ENCODE measurements around the gene HOXD8. TPM values are rescaled to one million over a fixed set of nuclear protein-coding genes. Genes with fewer than 3 reads are reported as not detected.

Gene HOXD8
- total and polyA plus RNA-seq, 2 of the 8 experiments (the other 6 are each of a cell fraction or from before 2014, with no cell fraction given), result not detected

- 13% methylated on average over 29 of the region's 39 CpGs; no CpG with 5 or more reads in 1 of the 2 experiments for WGBS, 2 experiments (ENCODE audit: extremely low coverage in 1 of 2, insufficient coverage in 1 of 2, insufficient read length in 1 of 2, insufficient replicate concordance in 2 of 2, low coverage in 1 of 2, low lambda C conversion rate in 2 of 2, missing lambda C conversion rate in 1 of 2)
- H2BK120ac ChIP-seq (replicated peaks; ENCODE audit: low read depth, low read length), result no peak overlapping the region
- H4K8ac ChIP-seq (ENCODE audit: extremely low read depth, insufficient read depth, low read length), result no peak overlapping the region
- H2BK5ac ChIP-seq (ENCODE audit: low read depth, low read length), result no peak overlapping the region
- H3K14ac ChIP-seq (ENCODE audit: insufficient read length), result no peak overlapping the region
- FAIRE-seq, result no peak
- H3K27ac ChIP-seq (ENCODE audit: low read depth, low read length), result no peak overlapping the region
- no peak for TF ChIP-seq GTF2F1 (IDR thresholded peaks at IDR 0.05; ENCODE audit: borderline replicate concordance, low read depth, low read length)
- TF ChIP-seq RNF2 (IDR thresholded peaks at IDR 0.05; ENCODE audit: borderline replicate concordance, low read depth, low read length, missing control alignments, poor library complexity, severe bottlenecking), result peak; percentile 90
- TF ChIP-seq CTBP2 (IDR thresholded peaks at IDR 0.05; ENCODE audit: borderline replicate concordance, insufficient read depth, insufficient read length, low read length), result peak; percentile 55
- TF ChIP-seq SP1 (IDR thresholded peaks at IDR 0.05; ENCODE audit: low read depth, low read length), result no peak
- TF ChIP-seq KDM5A (IDR thresholded peaks at IDR 0.05; ENCODE audit: low read length), result no peak
- no peak; the same call in 1 of the 2 replicates for TF ChIP-seq SUZ12 (IDR thresholded peaks at IDR 0.05; ENCODE audit: low read length)
- TF ChIP-seq RXRA (IDR thresholded peaks at IDR 0.05; ENCODE audit: insufficient read depth, low read depth, low read length), result no peak
- TF ChIP-seq, protein P1, sequence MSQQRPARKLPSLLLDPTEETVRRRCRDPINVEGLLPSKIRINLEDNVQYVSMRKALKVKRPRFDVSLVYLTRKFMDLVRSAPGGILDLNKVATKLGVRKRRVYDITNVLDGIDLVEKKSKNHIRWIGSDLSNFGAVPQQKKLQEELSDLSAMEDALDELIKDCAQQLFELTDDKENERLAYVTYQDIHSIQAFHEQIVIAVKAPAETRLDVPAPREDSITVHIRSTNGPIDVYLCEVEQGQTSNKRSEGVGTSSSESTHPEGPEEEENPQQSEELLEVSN (IDR thresholded peaks at IDR 0.05), result no peak
- no peak for TF ChIP-seq CBX5 (IDR thresholded peaks at IDR 0.05; ENCODE audit: low read depth, low read length)
- no peak for TF ChIP-seq MAFK (IDR thresholded peaks at IDR 0.05; ENCODE audit: low read depth, low read length)
- no peak overlapping the region for H4K5ac ChIP-seq (ENCODE audit: insufficient read length, low read depth, low read length)
- H3K4ac ChIP-seq (replicated peaks; ENCODE audit: insufficient read length, low read depth, low read length), result no peak overlapping the region
- H3K4me3 ChIP-seq (ENCODE audit: extremely low read depth in 1 of 4, insufficient read depth in 2 of 4, low read depth in 3 of 4, low read length in 4 of 4), result no peak overlapping the region
- H3K4me1 ChIP-seq (replicated peaks in 1 of 4; ENCODE audit: control insufficient read depth in 3 of 4, insufficient read depth in 4 of 4, low read length in 3 of 4), result peaks cover 0 to 8% (median 5%) of the 10 kb centered on the region in 4 experiments; a peak in 5 of 7 replicates
- H2BK20ac ChIP-seq (ENCODE audit: low read length), result no peak overlapping the region
- no peak overlapping the region for H4K91ac ChIP-seq (replicated peaks; ENCODE audit: insufficient read length, low read length)
- no peaks in the 10 kb centered on the region for H3K9me3 ChIP-seq (ENCODE audit: insufficient read depth in 2 of 2, low read depth in 1 of 2, low read length in 1 of 2)
- POLR2A ChIA-PET (ENCODE audit: partially characterized antibody), result interaction anchor here (0.9 to 1.2 kb wide), 3 partner anchors 14 to 30 kb away, joined by 3 read pairs; partner anchors contain the start of gene HOXD1
- H3K79me2 ChIP-seq (ENCODE audit: control insufficient read depth in 1 of 2, insufficient read depth in 2 of 2, low read length in 2 of 2), result no peaks in the 10 kb centered on the region
- H3K23ac ChIP-seq (ENCODE audit: insufficient read length), result no peak overlapping the region
- H2BK12ac ChIP-seq (ENCODE audit: low read depth, low read length), result no peak overlapping the region
- H3K27me3 ChIP-seq (replicated peaks in 1 of 4; ENCODE audit: control insufficient read depth in 3 of 4, extremely low read depth in 1 of 4, insufficient read depth in 3 of 4, low read length in 3 of 4), result peaks cover 98 to 100% (median 100%) of the 10 kb centered on the region in 4 experiments
- H2AK5ac ChIP-seq (ENCODE audit: low read depth, low read length), result peak overlapping the region; percentile 65; the same call in 1 of the 2 replicates
- H3K56ac ChIP-seq (replicated peaks; ENCODE audit: insufficient read length, low read depth, low read length), result no peak overlapping the region
- no peak overlapping the region for H2BK15ac ChIP-seq (ENCODE audit: low read length)
- no peaks in the 10 kb centered on the region for H3K79me1 ChIP-seq (ENCODE audit: low read depth, low read length)
- no peak for DNase-seq (ENCODE audit: low read depth in 1 of 2, low spot score in 2 of 2)
- H3K23me2 ChIP-seq (ENCODE audit: low read depth, low read length), result no peaks in the 10 kb centered on the region
- no peak overlapping the region for H3K9ac ChIP-seq (replicated peaks in 1 of 4; ENCODE audit: extremely low read depth in 1 of 4, low read depth in 3 of 4, low read length in 3 of 4)
- peaks cover 32 to 42% of the 10 kb centered on the region in 2 experiments for H4K20me1 ChIP-seq (replicated peaks in 1 of 2; ENCODE audit: control insufficient read depth in 1 of 2, insufficient read depth in 2 of 2, low read length in 2 of 2)
- no peak overlapping the region; the same call in 1 of the 2 replicates for H3K18ac ChIP-seq (ENCODE audit: extremely low read depth, low read length)
- CTCF ChIA-PET (ENCODE audit: partially characterized antibody), result interaction anchor here (0.6 to 3.6 kb wide), 10 partner anchors 12 to 1038 kb away, joined by 3 to 26 read pairs (median 4); no protein-coding TSS in a partner anchor
- peaks cover 0 to 10% (median 0%) of the 10 kb centered on the region in 4 experiments; a peak in 1 of 8 replicates for H3K36me3 ChIP-seq (ENCODE audit: control insufficient read depth in 2 of 4, insufficient read depth in 4 of 4, low read length in 3 of 4)
- H3K4me2 ChIP-seq (ENCODE audit: insufficient read depth in 1 of 2, low read depth in 2 of 2, low read length in 2 of 2), result peak overlapping the region in 1 of 2 experiments; percentile 39; a peak in 1 of 4 replicates
- no peak overlapping the region for H2AFZ ChIP-seq (ENCODE audit: low read length)
Measured at GRCh38 chr2:176158855-176159662, 29.6 kb downstream of the HOXD8 start.
